ENCODE data around the gene LGALS8. TPM values are rescaled to one million over a fixed set of nuclear protein-coding genes. Genes with fewer than 3 reads are reported as not detected.

Gene LGALS8
- total RNA-seq, 1 experiment from 2014 or later = 47.9 TPM

DNA sequence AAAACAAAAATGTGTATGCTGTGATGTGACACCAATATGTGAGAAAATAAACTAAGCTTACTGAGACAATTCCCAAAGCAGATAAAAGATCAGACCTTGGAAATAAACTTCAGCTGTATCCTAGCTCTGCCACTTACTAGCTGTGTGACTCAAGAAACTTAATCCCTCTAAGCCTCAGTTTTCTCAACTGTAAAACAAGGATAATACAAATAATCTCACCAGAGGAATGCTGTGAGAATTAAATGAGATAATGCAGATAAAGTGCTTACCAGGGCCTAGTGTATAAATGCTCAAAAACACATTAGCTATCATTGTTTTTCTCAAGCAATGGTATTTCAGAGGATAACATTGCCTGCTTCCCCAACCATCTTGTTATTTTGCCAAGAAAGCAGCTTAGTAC is 78.4 kb downstream of the LGALS8 start:
- ATAC-seq (no peak), DNase-seq (no peak)
- ChIA-PET POLR2A (ENCODE audit: unreplicated experiment) (no interaction called here), CTCF (interaction anchor here (0.6 to 0.7 kb wide), 2 partner anchors 157 to 784 kb away, joined by 3 to 4 read pairs; no protein-coding TSS in a partner anchor)
- H3K36me3 ChIP-seq (ENCODE audit: low read depth, low read length) = peaks cover 22% of the 10 kb centered on the region
- no peaks in the 10 kb centered on the region for H3K27me3 ChIP-seq (ENCODE audit: low read length)
- H3K9ac ChIP-seq (ENCODE audit: low read length) = no peak overlapping the region
- intact Hi-C loops (cut with micrococcal nuclease) = no loop called here
- H3K4me3 ChIP-seq (ENCODE audit: low read length) = no peak overlapping the region
- H3K9me2 ChIP-seq (replicated peaks; ENCODE audit: low read length) = no peaks in the 10 kb centered on the region
- no peak overlapping the region for H2AFZ ChIP-seq (ENCODE audit: low read length)
- no peak overlapping the region for H3K4me2 ChIP-seq (ENCODE audit: low read length)
- peaks cover 5% of the 10 kb centered on the region for H3K4me1 ChIP-seq (ENCODE audit: insufficient read depth, low read length)
- H3K9me3 ChIP-seq (ENCODE audit: low read length) = no peaks in the 10 kb centered on the region
- no peak overlapping the region for H3K27ac ChIP-seq (ENCODE audit: low read length)
- TF ChIP-seq EZH2phosphoT487 (IDR thresholded peaks at IDR 0.05; ENCODE audit: borderline replicate concordance, low read length) (no peak), EZH2 (IDR thresholded peaks at IDR 0.05; ENCODE audit: low read length, unreplicated experiment) (no peak)
- TF ChIP-seq, protein P1, sequence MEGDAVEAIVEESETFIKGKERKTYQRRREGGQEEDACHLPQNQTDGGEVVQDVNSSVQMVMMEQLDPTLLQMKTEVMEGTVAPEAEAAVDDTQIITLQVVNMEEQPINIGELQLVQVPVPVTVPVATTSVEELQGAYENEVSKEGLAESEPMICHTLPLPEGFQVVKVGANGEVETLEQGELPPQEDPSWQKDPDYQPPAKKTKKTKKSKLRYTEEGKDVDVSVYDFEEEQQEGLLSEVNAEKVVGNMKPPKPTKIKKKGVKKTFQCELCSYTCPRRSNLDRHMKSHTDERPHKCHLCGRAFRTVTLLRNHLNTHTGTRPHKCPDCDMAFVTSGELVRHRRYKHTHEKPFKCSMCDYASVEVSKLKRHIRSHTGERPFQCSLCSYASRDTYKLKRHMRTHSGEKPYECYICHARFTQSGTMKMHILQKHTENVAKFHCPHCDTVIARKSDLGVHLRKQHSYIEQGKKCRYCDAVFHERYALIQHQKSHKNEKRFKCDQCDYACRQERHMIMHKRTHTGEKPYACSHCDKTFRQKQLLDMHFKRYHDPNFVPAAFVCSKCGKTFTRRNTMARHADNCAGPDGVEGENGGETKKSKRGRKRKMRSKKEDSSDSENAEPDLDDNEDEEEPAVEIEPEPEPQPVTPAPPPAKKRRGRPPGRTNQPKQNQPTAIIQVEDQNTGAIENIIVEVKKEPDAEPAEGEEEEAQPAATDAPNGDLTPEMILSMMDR (conservative IDR thresholded peaks at IDR 0.05; ENCODE audit: low read depth, low read length) = no peak
- H3K79me2 ChIP-seq (ENCODE audit: low read length) = peaks cover 35% of the 10 kb centered on the region
- no peaks in the 10 kb centered on the region for H3F3A ChIP-seq (ENCODE audit: low read length, unreplicated experiment)
- no TSS peak for BruUV-seq (replicated peaks)
- H4K20me1 ChIP-seq (ENCODE audit: low read length) = no peaks in the 10 kb centered on the region

Other genes with a start within 250 kb of the LGALS8 start
- 0.46 and 0.95 TPM in 2 replicates for gene ERO1B, start 242.0 kb upstream of the LGALS8 start, total RNA-seq (2014; rRNA removed)
- 0.17 and 0.91 TPM in 2 replicates for gene EDARADD, start 129.7 kb upstream of the LGALS8 start, total RNA-seq (2014; rRNA removed)
- 27.6 TPM in 2 replicates for gene HEATR1, start 80.5 kb downstream of the LGALS8 start, total RNA-seq (2014; rRNA removed)
- gene ACTN2, start 162.5 kb downstream of the LGALS8 start, total RNA-seq (2014; rRNA removed) = not detected in 2 replicates